Stimulated activated CD4-positive, alpha-beta T cell treated with anti-CD3 and anti-CD28 coated beads, Interleukin-12 subunit alpha, Interleukin-12 subunit beta, amount 100 ng/mL, for 4 hours (primary cell): ENCODE results near the gene DCPS.
"Not testable (repeated sequence)": the region's sequence is repeated elsewhere in the genome, so short reads cannot be mapped to it uniquely, and the experiment has no call there.

Experiments used
- DNase-seq: peaks from one replicate; pipeline ENCODE4 v3.0.0-alpha.2; 2020

Gene DCPS

GRCh38 chr11:126362879-126363655 is 59.2 kb downstream of the DCPS start:
- DNase-seq, result no peak

DNA sequence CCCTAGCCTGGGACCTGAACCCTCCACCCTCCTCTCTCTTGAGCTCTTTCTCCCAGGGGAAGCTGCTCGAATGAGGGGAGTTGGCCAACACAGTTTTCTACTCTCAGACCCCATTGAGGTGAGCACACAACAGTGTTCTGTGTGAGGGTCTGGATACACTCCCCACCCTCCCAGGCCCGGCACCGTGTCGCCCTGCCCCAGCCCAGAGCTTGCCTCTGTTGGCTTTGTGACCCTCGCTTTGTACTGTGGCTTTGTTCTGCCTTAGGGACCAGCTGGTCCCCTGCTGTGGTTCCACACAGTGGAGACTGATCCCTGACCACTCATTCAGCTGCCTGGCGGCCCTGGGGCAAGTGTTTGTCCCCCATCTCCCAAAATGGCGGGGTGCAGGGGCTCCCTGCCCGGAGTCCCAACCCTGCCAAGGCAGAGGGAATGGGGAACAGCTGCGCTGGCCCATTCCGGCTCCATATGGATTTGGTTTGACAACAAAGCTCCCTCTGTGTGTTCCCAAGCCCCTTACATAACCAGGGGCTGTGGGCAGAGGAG is 59.9 kb downstream of the DCPS start:
- DNase-seq, result no peak

DNA sequence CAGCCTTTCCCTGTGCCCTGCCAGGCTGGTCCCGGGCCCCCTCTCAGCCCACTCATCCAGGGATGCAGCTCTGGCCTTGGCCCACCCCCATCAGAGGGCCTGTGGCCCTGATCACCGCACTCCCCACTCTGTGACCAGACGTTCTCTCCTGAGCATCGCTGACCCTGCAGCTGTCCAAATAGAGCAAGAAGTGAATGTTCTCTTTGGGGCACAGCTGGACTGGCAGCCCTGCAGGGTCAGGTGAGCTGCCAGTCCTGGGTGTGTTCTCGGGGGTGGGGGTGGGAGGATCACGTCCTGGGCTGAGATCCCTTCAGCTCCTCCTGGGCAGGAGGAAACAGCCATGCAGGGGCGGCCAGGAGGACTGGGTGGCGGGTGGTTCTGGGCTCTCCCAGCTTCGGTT is 60.9 kb downstream of the DCPS start:
- DNase-seq, result not testable (repeated sequence)

GRCh38 chr11:126365508-126365907 is 61.6 kb downstream of the DCPS start:
- DNase-seq, result not testable (repeated sequence)

DNA sequence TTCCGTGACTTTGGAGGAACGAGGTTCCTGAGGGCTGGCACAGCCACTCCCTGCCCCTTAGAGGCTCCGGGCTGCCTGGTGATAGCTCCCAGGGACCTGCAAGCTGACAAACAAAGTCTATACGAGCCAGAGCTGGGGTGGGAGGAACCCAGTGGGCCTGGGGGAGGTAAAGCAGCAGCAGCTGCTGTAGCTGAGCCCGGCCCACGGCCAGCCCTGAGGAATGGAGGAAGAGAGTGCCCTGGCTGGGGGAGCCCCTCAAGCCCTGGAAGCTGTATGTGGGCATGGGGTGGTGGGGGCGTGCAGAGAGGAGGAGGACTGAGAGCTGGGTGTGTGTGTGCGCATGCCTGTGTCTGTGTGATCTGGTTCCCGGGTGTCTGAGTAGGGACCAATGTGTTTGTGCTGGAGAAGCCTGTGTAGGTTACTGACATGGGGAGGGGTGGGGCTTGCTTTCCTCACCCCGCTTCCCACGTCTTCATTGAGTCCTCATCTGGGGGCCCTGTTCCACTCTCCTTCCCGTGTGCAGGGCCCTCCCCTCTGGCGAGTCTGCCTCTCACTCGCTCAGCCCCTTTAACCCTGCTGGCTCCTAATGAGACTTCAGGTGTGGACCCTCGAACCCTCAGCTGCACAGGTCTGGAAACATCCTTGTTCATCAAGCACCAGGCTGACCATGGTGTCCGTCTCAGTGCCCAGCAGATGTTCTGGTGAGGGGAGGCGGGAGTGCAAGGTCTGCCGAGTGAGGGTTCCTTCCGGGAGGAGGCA is 62.4 kb downstream of the DCPS start:
- DNase-seq, result no peak

DNA sequence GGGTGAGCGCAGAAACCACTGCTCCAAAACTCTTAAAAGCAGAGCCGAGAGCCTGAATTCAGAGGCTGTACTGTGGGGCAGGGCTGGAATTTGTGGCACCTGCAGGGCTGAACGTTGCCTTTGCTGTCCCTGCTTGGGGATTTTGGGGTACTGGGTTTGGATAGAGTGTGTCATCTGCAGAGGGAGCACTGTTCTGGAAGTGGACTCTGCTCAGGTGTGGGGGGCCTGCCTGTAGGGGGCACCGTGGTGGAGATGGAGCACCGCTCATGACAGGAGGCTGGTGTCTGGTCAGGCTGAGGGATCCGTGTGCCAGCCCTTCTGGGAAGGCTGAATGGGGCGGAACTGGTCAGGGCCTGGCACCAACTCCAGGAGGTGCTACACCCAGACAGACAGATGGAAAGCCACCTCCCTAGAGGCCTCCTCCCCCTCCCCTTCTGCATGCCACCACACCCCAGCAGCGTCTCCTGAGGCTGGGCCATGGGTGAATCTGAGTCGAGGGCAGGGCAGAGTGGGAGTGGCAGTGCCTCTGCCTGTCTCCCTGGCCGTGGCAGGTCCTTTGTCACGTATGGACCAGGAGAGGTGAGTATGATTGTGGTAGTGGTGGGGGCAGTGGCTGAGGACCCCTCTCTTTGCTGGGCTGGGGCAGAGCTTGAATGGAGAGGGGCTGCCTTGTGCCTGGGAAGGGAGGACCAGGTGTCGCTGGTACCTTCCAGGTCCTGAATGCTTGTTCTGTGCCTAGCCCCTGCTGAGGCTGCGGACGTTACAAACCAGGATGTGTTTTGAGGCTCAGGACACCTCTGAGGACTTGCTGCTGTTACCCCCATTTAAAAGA is 63.2 kb downstream of the DCPS start:
- not testable (repeated sequence) for DNase-seq

GRCh38 chr11:126367806-126368205 is 63.9 kb downstream of the DCPS start:
- DNase-seq, result not testable (repeated sequence)

- not testable (repeated sequence) for DNase-seq
Measured at GRCh38 chr11:126368336-126369119, 64.7 kb downstream of the DCPS start.

GRCh38 chr11:126370016-126370415 is 66.2 kb downstream of the DCPS start:
- DNase-seq, result no peak

DNA sequence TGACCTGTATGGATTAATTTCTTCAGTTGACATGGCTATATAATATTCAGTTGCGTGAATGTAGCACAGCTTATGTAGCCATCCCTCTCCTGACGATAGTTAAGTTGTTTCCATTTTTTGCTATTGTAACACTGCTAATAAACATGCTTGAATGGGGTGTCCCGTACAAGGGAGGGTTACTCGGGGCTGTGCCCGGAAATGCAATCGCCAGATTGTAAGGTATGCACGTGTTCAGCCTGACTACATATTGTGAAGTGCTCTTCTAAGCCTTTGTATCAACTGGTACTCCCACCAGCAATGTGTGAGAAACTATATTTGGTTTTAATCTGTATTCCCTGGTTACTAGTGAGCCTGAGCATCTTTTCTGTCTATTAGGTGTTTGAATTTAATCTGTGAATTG is 67.7 kb downstream of the DCPS start:
- no peak for DNase-seq

GRCh38 chr11:126373389-126374066 is 69.7 kb downstream of the DCPS start:
- DNase-seq, result not testable (repeated sequence)

GRCh38 chr11:126374562-126375300 is 70.9 kb downstream of the DCPS start:
- DNase-seq, result not testable (repeated sequence)

DNA sequence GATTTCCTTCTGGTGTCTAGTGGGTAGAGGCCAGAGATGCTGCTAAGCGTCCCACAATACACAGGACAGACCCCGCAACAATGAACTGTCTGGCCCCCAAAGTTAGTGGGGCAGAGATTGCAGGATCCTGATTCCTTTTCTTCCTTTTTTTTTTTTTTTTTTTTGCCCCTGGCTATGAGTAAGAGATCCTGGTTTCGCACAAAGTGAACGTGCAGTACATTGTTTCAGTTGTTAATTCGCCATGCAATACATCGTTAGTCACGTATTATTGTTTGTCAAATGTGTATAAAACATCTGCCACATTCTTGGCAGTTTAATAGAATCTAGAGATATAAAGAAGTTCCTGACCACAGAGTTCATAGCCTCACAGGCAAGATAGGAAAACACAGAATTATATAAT is 71.9 kb downstream of the DCPS start:
- DNase-seq, result no peak

GRCh38 chr11:126378763-126379162 is 74.9 kb downstream of the DCPS start:
- DNase-seq, result no peak

- DNase-seq, result no peak
Measured at GRCh38 chr11:126380909-126381308, 77.0 kb downstream of the DCPS start.

DNA sequence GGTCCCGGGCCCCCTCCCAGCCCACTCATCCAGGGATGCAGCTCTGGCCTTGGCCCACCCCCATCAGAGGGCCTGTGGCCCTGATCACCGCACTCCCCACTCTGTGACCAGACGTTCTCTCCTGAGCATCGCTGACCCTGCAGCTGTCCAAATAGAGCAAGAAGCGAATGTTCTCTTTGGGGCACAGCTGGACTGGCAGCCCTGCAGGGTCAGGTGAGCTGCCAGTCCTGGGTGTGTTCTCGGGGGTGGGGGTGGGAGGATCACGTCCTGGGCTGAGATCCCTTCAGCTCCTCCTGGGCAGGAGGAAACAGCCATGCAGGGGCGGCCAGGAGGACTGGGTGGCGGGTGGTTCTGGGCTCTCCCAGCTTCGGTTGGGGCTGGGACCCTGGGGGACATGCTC is 78.1 kb downstream of the DCPS start:
- not testable (repeated sequence) for DNase-seq

- not testable (repeated sequence) for DNase-seq
Measured at GRCh38 chr11:126382641-126383040, 78.8 kb downstream of the DCPS start.

DNA sequence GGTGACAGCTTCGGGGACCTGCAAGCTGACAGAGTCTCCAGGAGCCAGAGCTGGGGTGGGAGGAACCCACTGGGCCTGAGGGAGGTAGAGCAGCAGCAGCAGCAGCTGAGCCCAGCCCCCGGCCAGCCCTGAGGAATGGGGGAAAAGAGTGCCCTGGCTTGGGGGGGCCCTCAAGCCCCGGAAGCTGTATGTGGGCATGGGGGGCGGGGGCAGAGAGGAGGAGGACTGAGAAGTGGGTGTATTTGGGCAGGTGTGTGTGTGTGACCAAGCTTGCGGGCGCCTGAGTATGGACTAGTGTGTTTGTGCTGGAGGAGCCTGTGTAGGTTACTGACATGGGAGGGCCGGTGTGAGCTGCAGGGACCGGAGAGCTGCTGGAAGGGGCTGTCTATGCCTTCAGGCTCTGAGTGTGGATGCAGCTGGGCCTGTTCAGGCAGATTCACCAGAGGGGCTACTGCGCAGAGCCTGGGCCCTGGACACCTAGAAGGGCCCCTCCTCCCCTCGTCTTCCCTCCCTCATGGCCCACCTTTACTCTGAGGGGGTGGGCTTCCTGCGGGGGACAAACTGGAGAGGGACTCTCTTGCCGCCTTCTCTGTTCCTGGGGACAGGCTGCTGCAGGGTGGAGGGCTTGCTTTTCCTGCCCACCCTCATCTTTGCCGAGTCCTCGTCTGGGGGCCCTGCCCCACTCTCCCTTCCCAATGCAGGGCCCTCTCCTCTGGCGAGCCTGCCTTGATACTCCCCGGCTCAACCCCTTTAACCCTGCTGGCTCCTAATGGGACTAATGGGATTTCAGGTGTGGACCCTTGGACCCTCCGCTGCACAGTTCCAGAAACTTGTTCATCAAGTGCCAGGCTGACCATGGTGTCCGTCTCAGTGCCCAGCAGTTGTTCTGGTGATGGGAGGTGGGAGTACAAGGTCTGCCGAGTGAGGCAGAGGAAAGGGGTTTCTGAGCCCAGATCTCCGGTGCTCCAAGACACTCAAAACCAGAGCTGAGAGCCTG is 79.8 kb downstream of the DCPS start:
- no peak for DNase-seq

GRCh38 chr11:126384449-126385070 is 80.7 kb downstream of the DCPS start:
- no peak for DNase-seq
